T-helper 2 cell treated with Interferon-gamma antibody and Interleukin-4, amounts not matched to agents 5 μg/mL and 100 μg/mL, for 36 hours (primary cell): ENCODE results near the gene DOCK2.
A peak's percentile ranks its signal among the peaks of the same experiment; 100 is the strongest.

Experiments
- DNase-seq: peaks from one replicate; pipeline ENCODE4 v3.0.0; 2021; ENCODE audit warnings: low spot score
- H3K27ac Mint-ChIP-seq: one replicate; pipeline ENCODE4 v1.8.0; 2021; ENCODE audit warnings: mild to moderate bottlenecking, mixed read lengths
- H3K27me3 Mint-ChIP-seq: one replicate; pipeline ENCODE4 v1.8.0; 2021; ENCODE audit warnings: low read depth, mixed read lengths
- H3K36me3 Mint-ChIP-seq: one replicate; pipeline ENCODE4 v1.8.0; 2021; ENCODE audit warnings: low read depth, mixed read lengths
- H3K4me1 Mint-ChIP-seq: one replicate; pipeline ENCODE4 v1.8.0; 2021; ENCODE audit warnings: low read depth, mixed read lengths
- H3K4me3 Mint-ChIP-seq: one replicate; pipeline ENCODE4 v1.8.0; 2022; ENCODE audit warnings: mild to moderate bottlenecking, moderate library complexity, mixed read lengths
- H3K9me3 Mint-ChIP-seq: one replicate; pipeline ENCODE4 v1.8.0; 2021; ENCODE audit warnings: mixed read lengths

Gene DOCK2

GRCh38 chr5:170097934-170098333, 460.9 kb downstream of the DOCK2 start:
- Mint-ChIP-seq H3K4me1 (no peaks in the 10 kb centered on the region), H3K27ac (no peak overlapping the region), H3K36me3 (no peaks in the 10 kb centered on the region), H3K9me3 (no peaks in the 10 kb centered on the region), H3K4me3 (no peak overlapping the region), H3K27me3 (peaks cover 11% of the 10 kb centered on the region)
- DNase-seq = no peak

- Mint-ChIP-seq H3K27me3 (peaks cover 15% of the 10 kb centered on the region), H3K36me3 (no peaks in the 10 kb centered on the region), H3K27ac (no peak overlapping the region), H3K4me3 (no peak overlapping the region), H3K9me3 (no peaks in the 10 kb centered on the region), H3K4me1 (no peaks in the 10 kb centered on the region)
- peak; percentile 41 for DNase-seq
Measured at GRCh38 chr5:170100066-170100943, 463.2 kb downstream of the DOCK2 start.

DNA sequence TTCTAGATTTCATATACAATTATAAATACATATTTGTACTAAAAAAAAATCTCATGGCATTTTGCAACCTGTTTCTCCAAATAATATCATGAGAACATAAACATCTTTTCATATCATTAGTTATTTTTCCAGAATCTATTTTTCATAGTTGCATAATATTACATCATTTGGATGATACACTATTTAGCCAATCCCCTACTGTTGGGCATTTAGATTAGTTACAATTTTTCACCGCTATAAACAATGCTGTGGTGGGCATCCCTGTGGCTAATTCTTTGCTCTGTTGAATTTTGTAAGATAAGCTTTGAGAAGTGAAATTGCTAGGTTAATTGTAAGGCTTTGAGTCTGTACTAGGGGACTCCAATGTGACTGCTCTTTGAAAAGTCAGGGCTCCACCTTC, 466.4 kb downstream of the DOCK2 start:
- Mint-ChIP-seq H3K4me1 (no peaks in the 10 kb centered on the region), H3K4me3 (no peak overlapping the region), H3K27ac (no peak overlapping the region), H3K27me3 (peaks cover 17% of the 10 kb centered on the region), H3K36me3 (no peaks in the 10 kb centered on the region), H3K9me3 (no peaks in the 10 kb centered on the region)
- DNase-seq = no peak

GRCh38 chr5:170104299-170104698, 467.2 kb downstream of the DOCK2 start:
- H3K27ac Mint-ChIP-seq = no peak overlapping the region
- no peak for DNase-seq

GRCh38 chr5:170104710-170105109, 467.6 kb downstream of the DOCK2 start:
- H3K27me3 Mint-ChIP-seq = peaks cover 17% of the 10 kb centered on the region
- no peaks in the 10 kb centered on the region for H3K36me3 Mint-ChIP-seq
- no peak overlapping the region for H3K27ac Mint-ChIP-seq
- no peaks in the 10 kb centered on the region for H3K4me1 Mint-ChIP-seq
- no peaks in the 10 kb centered on the region for H3K9me3 Mint-ChIP-seq
- no peak overlapping the region for H3K4me3 Mint-ChIP-seq
- no peak for DNase-seq

More at GRCh38 chr5:170104299-170104698, 467.2 kb downstream of the DOCK2 start:
- no peaks in the 10 kb centered on the region for H3K36me3 Mint-ChIP-seq
- no peaks in the 10 kb centered on the region for H3K4me1 Mint-ChIP-seq
- peaks cover 17% of the 10 kb centered on the region for H3K27me3 Mint-ChIP-seq
- no peak overlapping the region for H3K4me3 Mint-ChIP-seq
- H3K9me3 Mint-ChIP-seq = no peaks in the 10 kb centered on the region

- Mint-ChIP-seq H3K4me1 (no peaks in the 10 kb centered on the region), H3K36me3 (no peaks in the 10 kb centered on the region), H3K4me3 (no peak within 1 kb of the TSS), H3K27ac (no peak within 1 kb of the TSS), H3K27me3 (peaks cover 12% of the 10 kb centered on the region), H3K9me3 (no peaks in the 10 kb centered on the region)
- no peak for DNase-seq
Measured at GRCh38 chr5:170105642-170106611, 468.9 kb downstream of the DOCK2 start, which contains the start of gene FOXI1. TSS of gene FOXI1 (plus strand) at chr5:170105897. CDS start at chr5:170105958, 61 bp downstream.

GRCh38 chr5:170107674-170108073, 470.6 kb downstream of the DOCK2 start:
- H3K4me1 Mint-ChIP-seq = no peaks in the 10 kb centered on the region
- H3K9me3 Mint-ChIP-seq = no peaks in the 10 kb centered on the region
- H3K27ac Mint-ChIP-seq = no peak overlapping the region
- peaks cover 10% of the 10 kb centered on the region for H3K27me3 Mint-ChIP-seq
- no peak for DNase-seq
- no peaks in the 10 kb centered on the region for H3K36me3 Mint-ChIP-seq
- no peak overlapping the region for H3K4me3 Mint-ChIP-seq

GRCh38 chr5:170108266-170108785, 471.3 kb downstream of the DOCK2 start:
- Mint-ChIP-seq H3K36me3 (no peaks in the 10 kb centered on the region), H3K9me3 (no peaks in the 10 kb centered on the region), H3K4me3 (no peak overlapping the region), H3K27ac (no peak overlapping the region), H3K27me3 (peaks cover 10% of the 10 kb centered on the region), H3K4me1 (no peaks in the 10 kb centered on the region)
- no peak for DNase-seq

- DNase-seq = no peak
- Mint-ChIP-seq H3K27ac (no peak overlapping the region), H3K4me3 (no peak overlapping the region), H3K9me3 (no peaks in the 10 kb centered on the region), H3K4me1 (no peaks in the 10 kb centered on the region), H3K36me3 (no peaks in the 10 kb centered on the region), H3K27me3 (peaks cover 8% of the 10 kb centered on the region)
Measured at GRCh38 chr5:170109059-170110031, 472.3 kb downstream of the DOCK2 start.

DNA sequence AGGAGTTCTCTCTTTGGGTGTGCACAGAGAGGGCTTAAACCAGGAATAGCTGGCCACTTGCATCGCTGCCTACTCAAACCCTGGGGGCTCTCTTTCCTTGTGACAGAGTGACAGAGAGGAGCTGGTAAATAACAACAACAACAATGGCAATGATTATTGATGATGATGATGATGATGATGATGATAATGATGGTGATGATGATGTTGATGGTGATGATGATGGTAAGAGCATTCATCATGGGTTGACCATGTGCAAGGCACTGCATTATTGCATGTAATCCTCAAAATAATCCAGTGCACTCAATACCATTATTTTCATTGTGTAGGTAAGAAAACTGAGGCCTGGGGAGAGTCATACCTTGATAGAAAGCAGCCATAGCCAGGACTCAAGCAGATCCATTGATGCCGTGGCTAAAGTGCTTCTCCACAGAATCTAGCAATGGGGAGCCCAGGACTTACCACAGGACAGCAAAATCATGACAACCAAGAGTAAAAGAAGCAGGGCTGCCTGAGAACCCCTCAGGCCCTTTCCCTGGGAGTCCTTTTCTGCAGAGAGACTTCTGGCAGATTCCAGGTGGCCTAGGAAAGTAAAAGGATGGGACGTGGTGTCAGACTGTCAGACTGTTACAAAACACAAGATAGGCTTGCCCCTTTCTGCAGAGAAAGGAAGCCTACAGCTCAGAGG, 473.5 kb downstream of the DOCK2 start:
- no peaks in the 10 kb centered on the region for H3K9me3 Mint-ChIP-seq
- H3K4me1 Mint-ChIP-seq = no peaks in the 10 kb centered on the region
- peaks cover 4% of the 10 kb centered on the region for H3K27me3 Mint-ChIP-seq
- no peak for DNase-seq
- no peaks in the 10 kb centered on the region for H3K36me3 Mint-ChIP-seq
- no peak overlapping the region for H3K4me3 Mint-ChIP-seq
- no peak overlapping the region for H3K27ac Mint-ChIP-seq

DNA sequence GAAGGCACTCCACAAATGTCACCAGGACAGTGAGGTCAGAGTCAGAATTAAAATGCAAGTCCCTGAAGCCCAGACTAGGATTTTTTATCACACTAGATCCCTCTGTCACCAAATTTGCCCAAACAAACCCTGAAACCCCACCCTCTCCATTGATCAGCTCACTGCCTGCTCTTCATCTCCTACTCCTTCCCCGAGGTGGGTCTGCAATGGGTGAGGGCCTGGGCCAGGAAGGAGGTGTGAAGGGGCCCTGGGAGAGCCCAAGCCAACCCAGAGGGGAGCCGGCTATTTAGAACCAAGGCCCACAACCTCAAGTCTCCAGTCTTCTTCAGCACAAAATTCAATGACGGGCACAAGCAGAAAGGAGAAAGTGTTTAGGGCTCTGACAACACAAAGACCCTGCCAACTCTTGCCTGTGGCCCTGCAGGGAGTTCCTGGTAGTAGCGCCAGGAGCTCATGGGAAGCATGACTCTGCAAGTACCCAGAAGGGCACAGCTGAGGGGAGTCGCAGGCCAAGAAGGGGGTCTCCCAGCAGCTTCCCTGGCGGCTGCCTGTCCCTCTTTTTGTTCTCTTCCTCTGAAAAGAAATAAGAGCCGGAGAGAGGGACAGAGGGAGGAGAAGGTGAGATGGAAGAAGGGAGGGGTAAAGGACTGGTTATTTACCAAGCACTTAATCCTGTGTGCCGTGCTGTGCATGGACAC, 474.2 kb downstream of the DOCK2 start:
- no peaks in the 10 kb centered on the region for H3K9me3 Mint-ChIP-seq

GRCh38 chr5:170112876-170113521, 475.9 kb downstream of the DOCK2 start:
- Mint-ChIP-seq H3K36me3 (no peaks in the 10 kb centered on the region), H3K27me3 (peaks cover 3% of the 10 kb centered on the region), H3K27ac (no peak overlapping the region), H3K4me1 (no peaks in the 10 kb centered on the region), H3K9me3 (no peaks in the 10 kb centered on the region), H3K4me3 (no peak overlapping the region)
- DNase-seq = no peak

More for the DNA sequence above, 474.2 kb downstream of the DOCK2 start:
- no peak overlapping the region for H3K4me3 Mint-ChIP-seq
- no peaks in the 10 kb centered on the region for H3K4me1 Mint-ChIP-seq
- DNase-seq = no peak
- H3K27me3 Mint-ChIP-seq = peaks cover 7% of the 10 kb centered on the region
- H3K36me3 Mint-ChIP-seq = no peaks in the 10 kb centered on the region
- H3K27ac Mint-ChIP-seq = no peak overlapping the region
